ENCODE measurements around the gene CRAMP1. TPM values are rescaled to one million over a fixed set of nuclear protein-coding genes. Genes with fewer than 3 reads are reported as not detected.
"Not testable (repeated sequence)": the region's sequence is repeated elsewhere in the genome, so short reads cannot be mapped to it uniquely, and the experiment has no call there.

The CRAMP1 gene
- total RNA-seq, 4 donors from 2014 or later: 2.6 to 25.5 (median 8.6) TPM

- Histone ChIP-seq H3K4me1 (no peaks in the 10 kb centered on the region), H3K36me3 (no peaks in the 10 kb centered on the region), H3K27me3 (no peaks in the 10 kb centered on the region), H3K9me3 (no peaks in the 10 kb centered on the region), H3K4me3 (no peak overlapping the region), H3K27ac (no peak overlapping the region)
- no peak for DNase-seq
- intact Hi-C loops (cut with DNase I; ENCODE audit: low total_unique reads): no loop called here
- TF ChIP-seq CTCF (IDR thresholded peaks at IDR 0.05): no peak
- no peak for TF ChIP-seq POLR2A (IDR thresholded peaks at IDR 0.05)
Measured at GRCh38 chr16:1590366-1590765, 21.8 kb upstream of the CRAMP1 start.

GRCh38 chr16:1590930-1591705, 21.0 kb upstream of the CRAMP1 start:
- no peaks in the 10 kb centered on the region for H3K36me3 ChIP-seq
- H3K9me3 ChIP-seq: no peaks in the 10 kb centered on the region
- TF ChIP-seq CTCF (IDR thresholded peaks at IDR 0.05) (no peak), POLR2A (IDR thresholded peaks at IDR 0.05) (no peak)

GRCh38 chr16:1592446-1592845, 19.7 kb upstream of the CRAMP1 start:
- intact Hi-C loops (cut with DNase I; ENCODE audit: low total_unique reads): no loop called here
- H3K4me3 ChIP-seq: no peak overlapping the region
- no peaks in the 10 kb centered on the region for H3K36me3 ChIP-seq
- H3K9me3 ChIP-seq: no peaks in the 10 kb centered on the region
- no peak for DNase-seq
- no peak overlapping the region for H3K27ac ChIP-seq
- no peaks in the 10 kb centered on the region for H3K4me1 ChIP-seq
- no peaks in the 10 kb centered on the region for H3K27me3 ChIP-seq
- TF ChIP-seq POLR2A (IDR thresholded peaks at IDR 0.05) (no peak), CTCF (IDR thresholded peaks at IDR 0.05) (no peak)

More at GRCh38 chr16:1590930-1591705, 21.0 kb upstream of the CRAMP1 start:
- H3K4me3 ChIP-seq: no peak overlapping the region
- H3K4me1 ChIP-seq: no peaks in the 10 kb centered on the region
- no peaks in the 10 kb centered on the region for H3K27me3 ChIP-seq
- DNase-seq: no peak
- H3K27ac ChIP-seq: no peak overlapping the region
- intact Hi-C loops (cut with DNase I; ENCODE audit: low total_unique reads): no loop called here

GRCh38 chr16:1595511-1595910, 16.6 kb upstream of the CRAMP1 start:
- H3K27ac ChIP-seq; H3K4me1 ChIP-seq; H3K9me3 ChIP-seq; H3K36me3 ChIP-seq; DNase-seq; H3K4me3 ChIP-seq; H3K27me3 ChIP-seq; intact Hi-C loops (cut with DNase I; ENCODE audit: low total_unique reads): not testable (repeated sequence)

- intact Hi-C loops (cut with DNase I; ENCODE audit: low total_unique reads): no loop called here
Measured at GRCh38 chr16:1596516-1596915, 15.6 kb upstream of the CRAMP1 start.

More at GRCh38 chr16:1596516-1596915, 15.6 kb upstream of the CRAMP1 start:
- DNase-seq: no peak
- no peak overlapping the region for H3K27ac ChIP-seq
- H3K36me3 ChIP-seq: no peaks in the 10 kb centered on the region
- TF ChIP-seq CTCF (IDR thresholded peaks at IDR 0.05) (no peak), POLR2A (IDR thresholded peaks at IDR 0.05) (no peak)
- no peaks in the 10 kb centered on the region for H3K4me1 ChIP-seq
- no peak overlapping the region for H3K4me3 ChIP-seq
- H3K9me3 ChIP-seq: no peaks in the 10 kb centered on the region
- H3K27me3 ChIP-seq: no peaks in the 10 kb centered on the region
